GM19372 (cell line): ENCODE results near the gene DYNLT4.
"Not testable (repeated sequence)": the region's sequence is repeated elsewhere in the genome, so short reads cannot be mapped to it uniquely, and the experiment has no call there.

Source experiments
- ATAC-seq: cut with Tn5 transposase; IDR thresholded peaks from one replicate; pipeline ENCODE4 v1.9.1; 2021; ENCODE audit warnings: mild to moderate bottlenecking, low read depth, moderate library complexity; ENCODE audit not compliant: unreplicated experiment

The DYNLT4 gene, protein sequence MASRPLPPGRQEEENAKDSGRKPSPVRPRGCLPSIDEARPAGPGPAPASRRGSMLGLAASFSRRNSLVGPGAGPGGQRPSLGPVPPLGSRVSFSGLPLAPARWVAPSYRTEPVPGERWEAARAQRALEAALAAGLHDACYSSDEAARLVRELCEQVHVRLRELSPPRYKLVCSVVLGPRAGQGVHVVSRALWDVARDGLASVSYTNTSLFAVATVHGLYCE

DNA sequence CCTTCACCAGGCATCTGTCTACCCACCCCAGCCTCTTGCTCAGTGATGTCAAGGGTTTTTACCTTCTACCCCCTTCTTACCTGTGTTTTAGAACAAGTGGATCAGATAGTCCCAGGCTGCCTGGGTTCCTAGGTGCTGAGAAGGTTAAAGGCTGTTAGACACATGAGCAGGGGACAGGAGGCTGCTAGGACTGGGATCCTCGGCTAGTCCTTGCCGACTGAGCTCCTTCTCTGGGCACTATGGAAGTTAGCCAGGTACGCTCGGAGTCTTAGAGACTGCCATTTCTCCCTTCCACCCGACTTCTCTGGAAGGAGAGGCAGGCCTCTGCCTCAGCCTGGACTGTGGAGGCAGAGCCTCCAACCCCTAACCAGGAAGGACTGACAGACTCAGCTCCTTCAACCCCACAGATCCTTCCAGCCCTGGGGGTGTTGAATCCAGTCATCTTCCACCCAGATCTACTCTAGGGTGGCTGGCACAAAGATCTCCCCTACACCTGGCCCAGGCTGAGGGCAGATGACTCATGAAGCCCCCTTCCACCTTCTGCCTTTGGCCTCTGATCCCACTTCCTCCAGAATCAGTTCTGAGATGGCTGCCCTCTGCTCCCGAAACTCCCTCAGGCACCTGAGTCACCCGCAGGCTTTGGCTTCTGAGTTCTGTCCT lies at the start of gene DYNLT4:
DYNLT4 (minus strand) TSS at position 648 of the 660 bp plus-strand sequence. CDS start 683 bp downstream, outside the sequence.
- ATAC-seq = no peak

DNA sequence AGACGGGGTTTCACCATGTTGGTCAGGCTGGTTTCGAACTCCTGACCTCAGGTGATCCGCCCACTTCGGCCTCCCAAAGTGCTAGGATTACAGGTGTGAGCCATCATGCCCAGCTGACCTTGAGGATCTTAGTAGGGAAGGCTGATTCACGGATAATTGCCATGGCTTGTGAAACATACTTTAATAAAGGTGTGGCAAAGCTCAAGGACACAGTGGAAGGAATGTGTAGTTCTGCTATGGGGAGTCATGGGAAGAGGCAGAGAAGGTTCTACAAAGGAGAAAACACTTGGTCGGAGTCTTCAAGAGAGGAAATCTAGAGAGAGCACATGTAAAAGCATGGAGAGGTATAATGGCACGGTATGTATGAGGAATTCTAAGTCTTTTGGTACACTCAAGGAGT lies 48.6 kb upstream of the DYNLT4 start:
- ATAC-seq = no peak

DNA sequence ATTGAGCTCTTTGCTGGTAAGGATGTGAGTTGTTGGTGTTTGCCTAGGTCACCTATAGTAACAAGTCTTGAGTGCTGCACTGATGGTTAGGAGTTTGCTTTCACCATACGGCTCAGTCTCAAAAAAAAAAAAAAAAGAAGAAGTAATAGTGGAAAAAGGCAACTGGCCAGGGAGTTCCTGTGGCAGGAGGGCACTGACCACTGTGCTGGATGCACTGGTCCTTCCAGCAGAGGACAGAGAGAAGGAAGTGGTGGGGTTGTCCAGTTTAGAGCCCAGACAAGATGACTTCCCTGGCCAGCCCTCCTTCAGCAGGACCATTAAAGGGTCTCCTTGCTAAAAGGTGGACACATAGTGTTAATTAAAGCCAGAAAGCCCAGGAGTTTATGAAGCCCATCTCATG lies 47.8 kb upstream of the DYNLT4 start:
- ATAC-seq = no peak

DNA sequence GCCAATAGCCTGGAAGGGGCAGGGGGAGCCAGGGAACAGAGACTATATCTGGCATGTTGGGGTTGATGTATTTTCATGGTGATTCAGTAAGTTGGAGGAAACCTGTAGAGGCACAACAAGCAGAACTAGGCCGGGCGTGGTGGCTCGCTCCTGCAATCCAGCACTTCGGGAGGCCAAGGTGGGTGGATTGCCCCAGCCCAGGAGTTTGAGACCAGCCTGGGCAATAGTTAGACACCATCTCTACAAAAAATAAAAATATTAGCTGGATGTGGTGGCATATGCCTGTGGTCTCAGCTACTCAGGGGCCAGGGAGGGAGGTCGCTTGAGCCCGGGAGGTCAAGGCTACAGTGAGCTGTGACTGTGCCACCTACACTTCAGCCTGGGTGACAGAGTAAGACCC lies 46.0 kb upstream of the DYNLT4 start:
- ATAC-seq = no peak

DNA sequence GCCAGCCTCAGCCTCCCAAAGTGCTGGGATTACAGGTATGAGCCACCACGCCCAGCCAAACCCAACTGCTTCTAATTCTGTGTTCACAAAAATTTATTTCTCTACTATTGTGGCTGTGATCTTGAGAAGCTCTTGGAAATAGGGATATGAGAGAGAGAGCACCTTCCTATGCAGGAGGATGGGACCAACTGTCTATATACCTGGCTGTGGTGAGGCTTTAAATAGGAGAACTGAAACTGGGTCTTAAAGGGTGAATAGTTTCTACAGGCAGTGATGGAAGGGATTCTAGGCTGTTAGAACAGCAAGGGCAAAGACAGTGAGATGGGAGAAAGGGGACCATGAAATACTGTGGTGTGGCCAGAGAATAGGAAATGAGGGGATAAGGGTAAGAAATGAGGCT lies 44.2 kb upstream of the DYNLT4 start:
- ATAC-seq = no peak

DNA sequence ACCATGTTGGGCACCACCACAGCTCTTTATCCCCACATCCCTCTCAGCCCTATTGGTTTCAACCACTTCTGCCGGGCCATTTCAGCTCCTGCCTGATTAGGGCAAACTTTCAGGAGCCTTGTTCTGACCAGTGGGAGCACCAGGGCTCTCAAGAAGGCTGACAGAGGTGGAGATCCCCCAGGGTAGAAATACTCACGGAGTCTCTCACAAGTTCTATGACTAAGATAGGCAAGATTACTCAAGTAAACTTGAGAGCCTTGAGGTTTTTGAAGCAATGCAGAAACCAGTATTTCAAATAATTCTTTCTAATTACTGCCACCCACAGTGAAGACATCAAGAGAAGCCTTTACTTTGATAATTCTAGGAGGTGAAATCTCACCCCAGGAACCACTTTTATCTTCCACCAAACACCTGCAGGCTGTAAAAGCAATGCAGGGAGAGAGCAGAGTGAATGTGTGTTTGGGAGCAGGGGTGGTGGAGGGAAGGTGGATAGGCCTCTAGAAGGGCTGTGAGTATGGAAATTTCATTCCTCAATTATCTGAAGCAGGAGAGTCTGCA lies 42.5 kb upstream of the DYNLT4 start:
- ATAC-seq = no peak

DNA sequence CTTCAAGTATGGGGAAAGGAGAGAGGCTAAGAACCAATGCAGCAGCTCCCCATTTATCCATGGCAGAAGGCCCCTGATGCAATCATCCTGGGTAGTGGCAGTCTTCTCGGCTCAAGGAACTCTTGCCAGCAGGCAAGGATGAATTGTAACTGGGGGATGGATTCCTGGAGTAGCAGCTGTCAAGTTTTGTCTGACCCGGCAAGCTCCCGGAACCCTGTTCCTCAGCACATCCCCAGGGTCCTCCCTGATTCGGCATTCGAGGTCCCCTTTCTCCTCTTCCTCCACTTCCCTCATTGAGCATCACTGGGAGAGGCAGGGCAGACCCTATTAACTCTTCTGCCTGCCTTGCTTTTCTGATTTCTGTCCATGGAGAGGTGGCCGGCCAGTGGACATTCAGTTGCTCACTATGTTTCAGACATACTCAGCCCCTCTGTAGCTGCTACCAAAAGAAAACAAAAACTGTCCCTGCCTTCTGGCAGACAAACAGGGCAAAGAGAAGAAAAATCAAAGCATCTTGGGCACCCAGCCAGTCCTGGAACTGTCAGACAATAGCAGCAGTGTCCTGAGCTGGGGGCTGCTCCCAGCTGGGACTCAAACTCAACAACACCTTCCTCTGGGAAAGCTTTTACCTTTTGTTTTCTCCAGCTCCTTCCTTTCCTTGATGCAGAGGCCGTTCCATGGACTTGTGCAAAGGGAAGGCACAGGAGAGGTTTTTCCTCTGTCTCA lies 41.5 kb upstream of the DYNLT4 start:
- ATAC-seq = no peak

DNA sequence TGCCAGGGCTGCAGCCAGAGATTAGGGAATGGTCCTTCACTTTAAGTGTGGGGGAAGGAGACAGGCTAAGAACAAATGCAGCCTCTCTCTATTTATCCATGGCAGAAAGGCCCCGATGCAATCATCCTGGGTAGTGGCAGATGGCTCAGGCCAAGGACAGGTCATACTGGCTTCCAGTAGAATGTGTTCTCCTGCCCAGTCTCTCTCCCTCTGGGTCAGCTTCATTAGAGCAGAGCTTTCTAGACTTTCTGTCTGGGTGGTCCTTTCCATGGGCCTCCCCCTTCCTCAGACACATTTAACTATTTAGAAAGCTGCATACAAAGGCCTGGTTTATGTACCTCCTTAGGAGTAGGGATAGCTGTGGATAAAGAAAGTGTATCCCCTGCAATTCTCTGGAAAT lies 40.7 kb upstream of the DYNLT4 start:
- no peak for ATAC-seq

DNA sequence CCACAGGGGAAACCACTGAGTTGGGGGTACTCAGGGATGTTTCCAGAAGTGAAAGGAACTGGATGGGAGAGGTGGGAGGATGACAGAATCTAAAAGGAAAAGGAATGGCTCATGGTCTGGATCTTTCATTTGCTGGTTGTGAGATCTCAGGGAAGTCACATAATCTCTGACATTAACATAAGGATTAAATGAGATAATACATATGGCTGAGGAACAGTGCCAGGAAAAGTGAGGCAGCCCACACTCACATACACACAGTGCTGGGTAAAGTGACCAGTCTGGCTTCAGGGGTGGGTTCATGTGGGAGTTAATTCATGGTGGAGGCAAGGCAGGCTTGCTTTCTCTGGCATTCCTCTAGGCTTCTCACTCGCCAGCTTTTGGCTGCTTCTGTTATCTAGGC lies 39.8 kb upstream of the DYNLT4 start:
- no peak for ATAC-seq

DNA sequence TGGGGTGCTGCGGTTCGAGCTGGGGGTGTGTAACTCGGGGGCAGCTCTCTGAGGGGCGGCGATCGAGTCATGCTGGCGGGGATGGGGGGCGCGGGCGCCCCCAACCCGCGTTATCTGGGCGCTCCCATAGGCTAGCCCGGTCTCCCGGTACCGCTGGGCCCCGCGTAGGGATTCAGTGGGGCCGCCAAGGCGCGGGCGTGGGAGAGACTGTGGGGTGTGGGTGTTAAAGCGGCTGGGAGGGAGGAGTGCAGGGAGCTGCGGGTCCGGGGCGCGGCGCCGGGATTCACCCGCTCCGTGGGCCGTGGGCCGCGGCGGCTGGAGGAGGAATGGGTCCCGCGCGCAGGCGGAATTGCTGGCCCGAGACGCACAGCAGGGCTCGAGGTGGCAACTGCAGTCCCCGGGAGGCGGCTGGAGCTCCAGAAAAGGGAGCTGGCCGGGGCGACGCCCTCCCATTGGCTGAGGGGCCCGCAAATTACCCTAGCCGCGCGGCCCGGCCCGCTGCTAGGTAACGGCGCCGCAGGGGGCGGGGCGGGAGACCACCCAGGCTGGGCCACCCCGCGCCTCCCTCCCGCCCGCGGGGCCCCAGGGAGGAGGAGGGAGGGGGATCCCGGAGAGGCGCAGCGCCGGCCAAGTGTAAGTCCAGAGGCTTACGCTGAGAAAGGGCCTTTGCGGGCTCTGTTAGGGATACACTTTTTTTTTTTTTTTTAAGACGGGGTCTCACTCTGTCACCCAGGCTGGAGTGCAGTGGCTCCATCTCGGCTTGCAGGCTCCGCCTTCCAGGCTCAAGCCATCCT lies 35.9 kb upstream of the DYNLT4 start, which contains the start of gene PTCH2:
PTCH2 (minus strand) TSS at position 392 of the 794 bp plus-strand sequence; CDS start at position 71, 321 bp downstream.
- no peak for ATAC-seq

DNA sequence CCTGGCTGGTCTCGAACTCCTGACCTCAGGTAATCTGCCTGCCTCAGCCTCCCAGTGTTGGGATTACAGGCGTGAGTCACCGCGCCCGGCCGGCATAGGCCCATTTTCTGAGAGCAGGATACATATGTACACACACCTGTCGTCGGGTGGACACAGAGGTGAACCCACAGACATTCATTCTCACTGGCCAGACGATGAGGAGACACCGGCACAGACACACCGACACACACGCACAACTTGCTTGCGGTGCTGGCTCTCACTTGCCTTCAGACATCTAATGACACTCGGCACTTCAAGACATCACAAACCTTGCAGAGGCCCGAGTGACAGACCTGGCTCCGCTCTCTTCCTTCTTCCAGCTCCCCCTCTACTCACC lies 35.3 kb upstream of the DYNLT4 start:
- ATAC-seq = no peak

DNA sequence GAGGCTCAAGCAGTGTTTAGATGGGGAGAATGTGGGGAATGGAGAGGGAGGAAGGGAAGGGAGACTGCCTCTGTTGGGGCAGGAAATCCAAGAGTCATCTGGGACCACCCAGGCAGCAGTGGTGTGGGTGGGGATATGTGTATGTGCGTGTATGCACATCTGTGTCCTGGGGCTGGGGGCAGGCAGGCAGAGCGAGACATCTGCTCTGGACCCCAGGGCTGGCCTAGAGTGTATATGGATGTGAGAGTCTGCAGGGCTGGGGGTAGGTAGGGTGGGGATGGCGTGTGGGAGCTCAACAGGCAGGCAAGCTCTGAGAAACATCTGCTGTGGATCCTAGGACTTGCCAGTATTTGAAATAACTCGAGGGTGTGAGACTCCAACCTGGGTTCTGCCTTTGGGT lies 32.4 kb upstream of the DYNLT4 start:
- no peak for ATAC-seq

DNA sequence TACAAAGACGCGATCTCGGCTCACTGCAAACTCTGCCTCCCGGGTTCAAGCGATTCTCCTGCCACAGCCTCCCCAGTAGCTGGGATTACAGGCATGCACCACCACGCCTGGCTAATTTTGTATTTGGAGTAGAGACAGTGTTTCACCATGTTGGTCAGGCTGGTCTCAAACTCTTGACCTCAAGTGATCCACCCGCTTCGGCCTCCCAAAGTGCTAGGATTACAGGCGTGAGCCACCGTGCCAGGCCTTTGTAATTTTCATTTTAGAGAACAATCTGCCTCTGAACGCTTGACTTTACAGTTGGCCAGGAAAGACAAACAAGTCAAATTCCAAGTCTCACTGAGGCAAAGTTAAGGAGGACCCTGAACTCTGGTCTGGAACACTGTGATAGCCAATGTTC lies 31.1 kb upstream of the DYNLT4 start:
- ATAC-seq = not testable (repeated sequence)

DNA sequence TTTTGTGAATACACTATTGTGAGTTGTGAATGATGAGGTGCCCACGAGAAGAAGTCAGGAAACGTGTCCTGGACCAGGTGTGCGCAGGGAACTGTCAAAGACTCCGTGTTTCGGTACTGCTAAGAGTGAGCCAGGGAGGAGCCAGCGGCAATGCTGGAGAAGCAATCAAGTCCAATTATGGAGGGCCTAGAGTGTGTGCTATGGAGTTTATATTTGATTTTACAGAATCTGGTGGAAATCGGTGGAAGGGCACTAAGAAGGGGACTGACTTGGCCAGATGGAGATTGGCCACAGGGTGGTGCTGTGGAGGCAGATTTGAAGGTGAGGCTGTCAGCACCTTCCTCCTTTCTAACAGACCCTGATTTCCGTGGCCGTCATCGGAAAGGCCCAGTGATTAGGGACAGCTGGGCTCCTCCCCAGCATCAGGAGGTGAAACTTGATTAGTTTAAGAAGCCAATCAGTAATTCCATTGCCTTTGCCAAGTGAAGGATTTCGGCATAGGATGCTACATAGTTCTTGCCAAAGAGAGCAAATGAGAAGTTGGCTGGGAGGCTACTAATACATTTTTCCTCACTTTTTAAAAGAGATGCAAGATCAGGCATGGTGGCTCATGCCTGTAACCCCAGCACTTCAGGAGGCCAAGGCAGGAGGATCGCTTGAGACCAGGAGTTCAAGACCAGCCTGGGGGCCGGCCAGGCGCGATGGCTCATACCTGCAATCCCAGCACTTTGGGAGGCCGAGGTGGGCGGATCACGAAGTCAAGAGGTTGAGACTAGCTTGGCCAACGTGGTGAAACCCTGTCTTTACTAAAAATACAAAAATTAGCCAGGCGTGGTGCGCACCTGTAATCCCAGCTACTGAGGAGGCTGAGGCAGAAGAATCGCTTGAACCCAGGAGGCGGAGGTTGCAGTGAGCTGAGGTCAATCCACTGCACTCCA lies 28.9 kb upstream of the DYNLT4 start:
- ATAC-seq = no peak

DNA sequence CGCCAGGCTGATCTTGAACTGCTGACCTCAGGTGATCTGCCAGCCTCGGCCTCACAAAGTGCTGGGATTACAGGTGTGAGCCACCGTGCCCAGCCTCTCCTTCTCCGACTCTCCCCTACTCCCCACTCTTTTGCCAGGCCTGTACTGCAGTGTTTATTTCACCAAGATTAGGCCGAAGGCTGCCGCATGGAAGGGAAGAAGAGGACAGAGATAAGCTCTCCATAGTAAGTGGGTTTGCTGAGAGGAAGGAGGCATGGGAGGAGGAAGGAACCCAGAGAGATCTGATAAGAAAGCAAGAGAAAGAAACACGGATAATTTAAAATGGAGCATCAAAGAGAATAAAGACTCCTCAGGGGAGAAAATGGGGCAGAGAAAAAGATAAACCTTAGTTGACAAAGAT lies 27.2 kb upstream of the DYNLT4 start:
- no peak for ATAC-seq

DNA sequence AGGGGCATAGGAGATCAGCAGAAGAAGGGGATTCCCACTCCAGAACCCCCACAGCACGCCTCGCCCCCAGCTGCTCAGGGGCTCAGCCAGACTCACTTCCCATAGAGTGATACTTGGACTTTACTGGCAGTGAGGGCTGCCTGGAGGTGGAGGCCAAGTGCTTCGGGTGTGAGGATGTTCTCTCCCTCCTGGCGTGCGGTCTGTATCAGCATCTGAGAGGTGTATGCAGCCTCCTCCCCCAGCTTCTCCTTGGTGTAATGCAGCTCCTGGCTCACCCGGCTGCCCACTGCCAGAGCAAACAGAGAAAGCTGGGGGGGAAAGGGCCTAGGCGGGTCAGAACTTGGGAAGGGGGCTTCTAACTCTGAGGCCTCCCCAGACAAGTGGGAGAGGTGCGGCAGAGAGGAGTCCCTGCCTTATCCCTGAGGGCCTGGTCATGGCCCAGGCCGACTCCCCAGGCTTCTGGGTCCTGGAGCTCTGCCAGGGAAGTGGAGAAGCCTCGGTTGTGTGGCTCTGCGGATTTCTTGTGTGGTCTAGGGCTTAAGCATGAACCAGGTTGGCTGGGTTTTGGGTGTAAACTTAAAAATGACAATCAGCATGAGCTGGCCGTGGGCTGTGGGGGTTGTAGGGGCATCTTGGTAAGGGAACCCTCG lies 25.0 kb upstream of the DYNLT4 start:
- ATAC-seq = no peak

DNA sequence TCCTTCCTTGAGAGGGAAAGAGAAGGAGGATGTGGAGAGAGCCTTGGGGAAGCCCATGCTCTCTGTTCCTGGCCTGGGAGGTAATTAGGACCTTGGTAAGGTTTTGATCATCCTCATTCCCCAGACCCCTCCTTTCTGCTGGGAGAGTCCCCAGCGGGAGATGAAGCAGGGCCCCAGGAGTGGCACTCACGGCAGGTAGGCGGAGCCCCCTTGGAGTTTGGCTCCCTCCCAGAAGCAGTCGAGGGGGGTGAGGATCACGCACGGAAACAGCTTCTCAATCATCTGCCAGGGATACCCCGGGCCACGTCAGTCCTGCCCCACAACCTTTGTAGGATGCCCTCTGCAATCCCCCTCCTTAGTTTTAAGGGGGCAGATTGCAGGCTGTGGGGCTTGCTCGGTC lies 24.4 kb upstream of the DYNLT4 start:
- ATAC-seq = no peak

DNA sequence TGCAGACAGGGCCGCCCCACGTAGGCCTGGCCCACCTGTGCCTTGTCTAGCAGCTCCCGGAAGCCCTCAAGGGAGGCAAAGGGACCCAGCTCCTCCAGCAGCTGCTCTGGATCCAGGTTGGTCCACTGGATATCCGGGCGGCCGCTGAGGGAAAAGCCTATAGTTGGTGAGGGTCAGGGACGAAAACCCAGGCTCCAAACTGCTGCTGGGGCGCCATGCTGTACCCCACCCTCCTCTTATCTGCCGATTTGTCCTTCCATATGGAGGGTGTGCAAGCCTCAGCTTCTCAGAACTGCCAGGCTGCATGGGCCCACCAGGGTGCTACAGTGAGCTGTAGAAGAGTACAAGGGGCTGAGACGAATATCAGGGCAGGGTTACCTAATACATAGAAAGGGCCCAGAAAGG lies 23.8 kb upstream of the DYNLT4 start:
- no peak for ATAC-seq
